ENCODE results near the gene SCARB1. TPM values are rescaled to one million over a fixed set of nuclear protein-coding genes. Genes with fewer than 3 reads are reported as not detected.

SCARB1 gene
- total and polyA plus RNA-seq, 9 donors: 7.3 to 35.5 (median 25.7) TPM

DNA sequence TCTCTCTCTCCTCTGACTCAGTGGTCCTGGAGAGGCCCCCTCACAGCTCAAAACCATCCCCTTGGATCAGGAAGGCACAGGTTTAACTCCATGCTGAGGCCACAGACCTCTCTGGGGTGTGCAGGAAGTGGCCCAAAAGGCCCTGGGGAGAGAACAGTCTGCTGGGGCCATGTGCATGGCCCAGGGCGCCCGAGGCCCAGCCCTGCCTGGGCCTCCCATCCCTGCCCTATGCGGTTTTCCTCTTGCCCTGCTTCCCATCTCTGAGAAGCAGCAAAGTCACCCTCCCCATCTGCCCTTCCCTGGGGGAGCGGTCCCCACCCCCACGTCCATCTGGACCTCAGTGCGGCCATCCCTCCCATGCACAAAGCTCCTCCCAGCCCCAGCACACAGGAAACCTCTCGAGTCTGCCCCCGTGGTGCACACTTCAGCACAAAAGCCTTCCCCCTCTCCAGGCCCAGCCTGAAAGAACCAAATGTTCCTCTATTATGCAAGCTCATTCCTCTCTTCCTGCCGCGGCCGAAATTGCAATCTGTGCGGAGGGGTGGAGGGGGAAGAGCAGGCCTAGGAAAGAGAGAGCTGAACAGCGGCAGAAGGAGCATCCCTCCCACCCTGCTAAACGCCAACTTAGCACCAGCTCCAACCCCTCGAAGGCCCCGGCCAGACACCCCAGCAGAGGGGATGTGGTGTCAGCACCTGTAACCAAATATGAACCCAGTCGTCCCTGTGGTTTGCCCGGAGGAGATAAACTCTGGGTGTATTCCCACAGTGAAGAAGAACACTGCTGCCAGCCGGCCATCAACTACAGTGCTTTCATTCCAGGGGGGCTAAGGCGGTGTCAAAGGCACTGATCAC is 108.5 kb downstream of the SCARB1 start:
- Histone ChIP-seq H3K4me3 (ENCODE audit: low read length) (no peak overlapping the region), H3K9me3 (replicated peaks; ENCODE audit: control insufficient read depth, low read depth, low read length) (peaks cover 8% of the 10 kb centered on the region), H3K27ac (ENCODE audit: low read length) (peak overlapping the region; percentile 54), H3K4me1 (ENCODE audit: control insufficient read depth, insufficient read depth, low read length) (peaks cover 60% of the 10 kb centered on the region), H3K27me3 (ENCODE audit: control insufficient read depth, insufficient read depth, low read length) (no peaks in the 10 kb centered on the region), H3K36me3 (ENCODE audit: control insufficient read depth, insufficient read depth, low read length) (no peaks in the 10 kb centered on the region)
- WGBS (ENCODE audit: insufficient coverage): 32% methylated on average over 11 of the region's 20 CpGs
- DNase-seq: peak; percentile 93

DNA sequence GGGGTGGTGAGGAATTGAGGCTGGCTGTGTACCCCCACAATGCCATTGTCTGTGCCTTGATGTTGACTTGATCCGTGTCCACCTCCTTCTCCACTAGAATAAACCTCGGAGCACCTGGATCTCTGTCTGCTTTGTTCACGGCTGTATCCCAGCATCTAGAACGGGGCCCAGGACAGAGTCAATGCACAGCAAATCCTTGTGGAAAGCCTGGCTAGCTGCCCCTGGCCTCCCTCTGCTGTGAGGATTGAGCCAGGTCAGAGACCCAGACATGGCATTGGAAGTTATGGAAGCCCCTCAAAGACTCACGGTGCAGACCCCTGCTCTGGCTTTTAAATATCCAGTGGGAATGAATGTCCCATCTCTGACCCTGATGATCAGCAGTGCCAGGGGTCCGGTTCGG is 109.2 kb downstream of the SCARB1 start:
- Histone ChIP-seq H3K27ac (ENCODE audit: low read length) (peak overlapping the region; percentile 48), H3K27me3 (ENCODE audit: control insufficient read depth, insufficient read depth, low read length) (no peaks in the 10 kb centered on the region), H3K4me3 (ENCODE audit: low read length) (no peak overlapping the region), H3K36me3 (ENCODE audit: control insufficient read depth, insufficient read depth, low read length) (no peaks in the 10 kb centered on the region), H3K4me1 (ENCODE audit: control insufficient read depth, insufficient read depth, low read length) (peaks cover 54% of the 10 kb centered on the region), H3K9me3 (replicated peaks; ENCODE audit: control insufficient read depth, low read depth, low read length) (peaks cover 8% of the 10 kb centered on the region)
- no peak for DNase-seq
- WGBS (ENCODE audit: insufficient coverage): 78% methylated on average over 5 of the region's 7 CpGs

DNA sequence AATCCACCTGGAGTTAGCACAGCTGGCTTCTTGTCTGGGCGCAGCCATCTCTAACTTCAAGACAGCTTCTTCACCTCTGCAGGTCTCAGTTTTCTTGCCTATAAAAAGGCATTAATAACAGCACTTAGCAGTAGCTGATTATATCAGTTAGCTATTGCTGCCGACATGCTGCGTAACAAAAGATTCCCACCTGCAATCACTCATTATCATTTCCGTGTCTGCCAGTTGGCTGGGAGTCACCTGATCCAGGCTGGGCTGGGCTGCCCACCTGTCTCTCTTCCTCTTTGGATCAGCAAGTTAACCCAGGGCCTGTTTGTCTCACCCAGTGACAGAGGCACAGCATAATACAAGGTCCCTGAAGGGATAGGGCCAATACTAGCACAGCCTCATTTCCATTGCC is 109.7 kb downstream of the SCARB1 start:
- peaks cover 50% of the 10 kb centered on the region for H3K4me1 ChIP-seq (ENCODE audit: control insufficient read depth, insufficient read depth, low read length)
- H3K27ac ChIP-seq (ENCODE audit: low read length): no peak overlapping the region
- WGBS (ENCODE audit: insufficient coverage): 93% methylated on average over 3 of the region's 4 CpGs
- H3K4me3 ChIP-seq (ENCODE audit: low read length): no peak overlapping the region
- peaks cover 8% of the 10 kb centered on the region for H3K9me3 ChIP-seq (replicated peaks; ENCODE audit: control insufficient read depth, low read depth, low read length)
- no peak for DNase-seq
- no peaks in the 10 kb centered on the region for H3K27me3 ChIP-seq (ENCODE audit: control insufficient read depth, insufficient read depth, low read length)
- H3K36me3 ChIP-seq (ENCODE audit: control insufficient read depth, insufficient read depth, low read length): no peaks in the 10 kb centered on the region

DNA sequence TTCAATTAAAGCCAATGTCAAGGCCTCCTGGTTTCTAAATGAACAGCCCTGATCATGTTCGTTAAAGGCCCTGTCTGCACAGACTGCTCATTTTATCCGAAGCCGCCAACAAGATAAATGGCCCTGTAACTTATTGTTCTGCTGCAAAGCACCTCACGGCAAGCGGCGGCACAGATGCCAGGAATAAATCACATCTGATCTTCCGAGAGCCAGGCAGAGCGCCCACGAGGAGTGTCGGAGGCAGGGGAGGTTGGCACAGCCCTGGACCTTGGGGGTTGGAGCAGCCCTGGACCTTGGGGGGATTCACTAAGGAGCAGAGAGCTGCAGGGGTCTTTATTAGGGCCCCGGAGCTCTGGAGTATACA is 110.5 kb downstream of the SCARB1 start:
- no peaks in the 10 kb centered on the region for H3K36me3 ChIP-seq (ENCODE audit: control insufficient read depth, insufficient read depth, low read length)
- DNase-seq: no peak
- WGBS (ENCODE audit: insufficient coverage): 82% methylated on average over 3 of the region's 11 CpGs
- no peak overlapping the region for H3K27ac ChIP-seq (ENCODE audit: low read length)
- H3K4me1 ChIP-seq (ENCODE audit: control insufficient read depth, insufficient read depth, low read length): peaks cover 42% of the 10 kb centered on the region
- H3K4me3 ChIP-seq (ENCODE audit: low read length): no peak overlapping the region
- H3K9me3 ChIP-seq (replicated peaks; ENCODE audit: control insufficient read depth, low read depth, low read length): peaks cover 8% of the 10 kb centered on the region
- H3K27me3 ChIP-seq (ENCODE audit: control insufficient read depth, insufficient read depth, low read length): no peaks in the 10 kb centered on the region

DNA sequence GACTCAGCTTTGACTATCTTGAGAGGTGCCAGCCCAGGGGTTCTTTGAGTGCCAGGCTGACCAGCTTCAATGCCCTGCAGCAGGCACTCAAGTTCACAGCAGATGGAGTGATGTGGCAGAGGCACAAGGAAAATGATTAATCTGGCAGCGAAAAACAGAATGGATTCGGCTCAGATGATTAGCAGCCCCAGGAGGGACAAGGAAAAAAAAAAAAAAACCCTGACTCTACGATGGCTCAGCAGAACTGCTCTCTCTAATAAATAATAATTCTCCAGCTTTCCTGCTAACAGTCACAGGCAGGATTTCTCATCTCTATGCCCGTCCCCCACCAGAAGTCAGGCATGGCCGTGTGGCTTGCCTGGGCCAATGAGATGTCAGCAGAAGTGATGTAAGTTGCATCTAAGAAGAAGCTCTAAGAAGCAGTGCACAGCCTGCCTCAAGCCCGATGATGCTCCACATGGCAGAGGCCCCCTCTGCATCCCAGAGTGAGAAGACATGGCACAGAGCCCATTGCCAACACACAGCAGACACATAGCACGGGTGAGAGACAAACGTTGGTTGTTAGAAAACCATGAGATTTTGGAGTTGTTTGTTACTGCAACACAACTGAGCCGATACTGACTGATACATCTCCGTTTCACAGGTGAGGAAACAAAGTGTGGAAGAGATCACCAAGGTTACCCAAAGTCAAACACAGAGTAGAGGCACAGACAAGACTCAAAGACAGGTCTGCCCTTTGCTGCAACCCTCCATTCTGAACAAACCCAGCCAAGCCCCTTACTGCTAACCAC is 111.0 kb downstream of the SCARB1 start:
- H3K27ac ChIP-seq (ENCODE audit: low read length): no peak overlapping the region

DNA sequence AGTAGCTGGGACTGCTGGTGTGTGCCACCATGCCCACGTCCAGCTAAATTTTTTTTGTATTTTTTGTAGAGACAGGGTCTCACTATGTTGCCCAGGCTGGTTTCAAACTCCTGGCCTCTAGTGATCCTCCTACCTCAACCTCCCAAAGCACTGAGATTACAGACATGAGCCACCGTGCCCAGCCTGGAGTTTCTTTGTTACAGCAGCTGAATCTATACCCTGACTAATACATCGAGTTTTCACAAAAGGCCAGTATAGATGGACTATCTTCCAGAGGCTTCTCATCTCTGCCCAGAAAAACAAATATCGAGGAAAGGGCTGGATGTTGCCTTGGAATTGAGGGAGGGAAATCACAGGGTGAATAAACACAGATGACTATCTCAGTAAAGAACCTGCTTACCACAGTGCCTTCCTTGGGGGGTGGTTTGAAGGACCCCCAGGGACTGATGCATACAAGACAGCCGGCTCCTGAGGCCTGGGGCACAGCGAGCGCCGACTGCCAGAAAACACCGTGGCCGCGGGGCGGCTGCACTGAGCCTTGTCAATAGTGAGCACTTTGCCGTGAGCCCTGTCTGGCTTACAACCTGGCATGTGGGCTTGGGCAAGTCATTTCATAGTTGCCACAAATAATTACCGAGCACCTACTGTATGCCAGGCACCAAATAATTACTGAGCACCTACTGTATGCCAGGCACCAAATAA is 111.9 kb downstream of the SCARB1 start:
- Histone ChIP-seq H3K27me3 (ENCODE audit: control insufficient read depth, insufficient read depth, low read length) (no peaks in the 10 kb centered on the region), H3K4me1 (ENCODE audit: control insufficient read depth, insufficient read depth, low read length) (peaks cover 42% of the 10 kb centered on the region), H3K9me3 (replicated peaks; ENCODE audit: control insufficient read depth, low read depth, low read length) (peaks cover 5% of the 10 kb centered on the region), H3K27ac (ENCODE audit: low read length) (no peak overlapping the region), H3K4me3 (ENCODE audit: low read length) (no peak overlapping the region), H3K36me3 (ENCODE audit: control insufficient read depth, insufficient read depth, low read length) (no peaks in the 10 kb centered on the region)
- 94% methylated on average over 11 of the region's 14 CpGs for WGBS (ENCODE audit: insufficient coverage)
- DNase-seq: no peak

More for the DNA sequence above, 111.0 kb downstream of the SCARB1 start:
- H3K9me3 ChIP-seq (replicated peaks; ENCODE audit: control insufficient read depth, low read depth, low read length): peaks cover 8% of the 10 kb centered on the region
- H3K4me3 ChIP-seq (ENCODE audit: low read length): no peak overlapping the region
- H3K4me1 ChIP-seq (ENCODE audit: control insufficient read depth, insufficient read depth, low read length): peaks cover 36% of the 10 kb centered on the region
- no peak for DNase-seq
- 30% methylated on average over 2 of the region's 10 CpGs for WGBS (ENCODE audit: insufficient coverage)
- H3K36me3 ChIP-seq (ENCODE audit: control insufficient read depth, insufficient read depth, low read length): no peaks in the 10 kb centered on the region
- no peaks in the 10 kb centered on the region for H3K27me3 ChIP-seq (ENCODE audit: control insufficient read depth, insufficient read depth, low read length)

DNA sequence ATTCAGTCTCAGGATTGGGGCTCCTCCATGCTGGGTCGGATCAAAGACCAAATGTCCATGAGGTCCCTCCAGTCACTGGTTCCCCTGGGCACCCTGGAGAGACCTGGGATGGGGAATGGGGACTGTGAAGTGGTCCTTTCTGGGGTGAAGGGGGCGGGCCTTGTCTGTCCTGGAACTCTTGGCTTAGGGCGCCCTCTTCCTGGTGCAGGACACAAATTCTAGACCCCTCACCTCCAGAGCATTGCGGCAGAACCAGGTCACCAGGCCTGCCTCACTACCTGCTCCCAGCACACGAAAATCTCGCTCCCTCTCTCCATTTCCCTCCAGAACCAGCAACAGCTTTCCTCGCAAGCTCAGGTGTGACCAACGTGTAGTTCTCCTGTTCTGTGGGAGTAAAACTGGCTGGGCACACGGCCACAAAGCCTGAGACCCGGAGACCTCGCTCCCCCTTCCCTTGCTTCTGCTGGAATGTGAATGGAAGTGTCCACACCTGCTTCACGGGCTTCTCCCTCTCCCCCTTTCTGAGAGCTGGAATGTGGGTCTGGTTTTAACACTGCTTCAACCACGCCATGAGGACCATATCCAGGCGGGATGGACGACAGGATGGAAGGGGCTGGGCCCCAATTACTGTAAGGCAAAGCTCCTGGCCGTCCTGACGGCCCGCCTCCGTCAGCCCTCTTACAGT is 112.7 kb downstream of the SCARB1 start:
- 43% methylated on average over 13 of the region's 19 CpGs for WGBS (ENCODE audit: insufficient coverage)
- Histone ChIP-seq H3K4me1 (ENCODE audit: control insufficient read depth, insufficient read depth, low read length) (peaks cover 50% of the 10 kb centered on the region), H3K27me3 (ENCODE audit: control insufficient read depth, insufficient read depth, low read length) (no peaks in the 10 kb centered on the region), H3K4me3 (ENCODE audit: low read length) (no peak overlapping the region), H3K9me3 (replicated peaks; ENCODE audit: control insufficient read depth, low read depth, low read length) (peaks cover 5% of the 10 kb centered on the region), H3K27ac (ENCODE audit: low read length) (peak overlapping the region; percentile 4), H3K36me3 (ENCODE audit: control insufficient read depth, insufficient read depth, low read length) (no peaks in the 10 kb centered on the region)
- peak; percentile 62 for DNase-seq

DNA sequence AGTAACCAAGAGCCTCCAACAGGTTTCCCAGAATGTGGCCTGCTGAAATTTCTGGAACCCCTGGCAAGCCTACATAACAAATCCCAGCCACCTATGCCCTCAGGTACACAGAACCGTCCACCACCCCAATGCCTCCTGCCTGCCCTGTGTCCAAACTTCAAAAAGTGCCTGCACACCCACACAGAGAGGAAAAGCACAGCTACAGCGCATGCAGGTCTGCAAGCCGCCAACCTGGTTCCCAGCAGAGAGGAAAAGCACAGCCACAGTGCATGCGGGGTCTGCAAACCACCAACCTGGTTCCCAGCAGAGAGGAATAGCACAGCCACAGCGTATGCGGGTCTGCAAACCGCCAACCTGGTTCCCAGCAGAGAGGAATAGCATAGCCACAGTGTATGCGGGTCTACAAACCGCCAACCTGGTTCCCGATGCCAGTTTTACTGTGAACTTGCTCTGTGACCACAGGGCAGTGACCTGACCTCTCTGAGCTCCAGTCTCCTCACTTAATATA is 113.5 kb downstream of the SCARB1 start:
- H3K36me3 ChIP-seq (ENCODE audit: control insufficient read depth, insufficient read depth, low read length): no peaks in the 10 kb centered on the region
- H3K27me3 ChIP-seq (ENCODE audit: control insufficient read depth, insufficient read depth, low read length): no peaks in the 10 kb centered on the region
- H3K4me1 ChIP-seq (ENCODE audit: control insufficient read depth, insufficient read depth, low read length): peaks cover 52% of the 10 kb centered on the region
- H3K27ac ChIP-seq (ENCODE audit: low read length): no peak overlapping the region
- H3K4me3 ChIP-seq (ENCODE audit: low read length): no peak overlapping the region
- no peak for DNase-seq
- 74% methylated on average over 10 of the region's 10 CpGs for whole genome bisulfite sequencing (ENCODE audit: insufficient coverage)
- H3K9me3 ChIP-seq (replicated peaks; ENCODE audit: control insufficient read depth, low read depth, low read length): peaks cover 5% of the 10 kb centered on the region

DNA sequence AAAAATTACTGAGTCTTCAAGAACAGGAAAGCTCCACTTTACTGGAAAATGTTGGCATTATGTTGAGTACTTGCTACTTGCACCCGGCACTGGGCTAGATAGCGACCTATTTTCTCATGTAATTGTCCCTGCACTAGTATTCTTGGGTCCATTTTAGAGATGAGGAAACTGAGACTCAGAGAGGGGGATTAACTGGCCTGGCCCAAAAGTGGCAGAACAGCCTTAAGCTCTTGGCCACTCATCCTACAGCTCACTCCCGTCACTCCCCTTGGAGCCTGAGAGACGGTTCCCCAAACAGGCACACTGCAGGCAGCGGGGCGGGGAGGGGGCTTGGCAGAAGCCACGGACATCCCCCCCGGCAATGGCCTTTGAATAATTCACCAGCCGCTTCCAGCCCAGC is 113.9 kb downstream of the SCARB1 start:
- Histone ChIP-seq H3K4me1 (ENCODE audit: control insufficient read depth, insufficient read depth, low read length) (peaks cover 51% of the 10 kb centered on the region), H3K9me3 (replicated peaks; ENCODE audit: control insufficient read depth, low read depth, low read length) (peaks cover 5% of the 10 kb centered on the region), H3K27me3 (ENCODE audit: control insufficient read depth, insufficient read depth, low read length) (no peaks in the 10 kb centered on the region), H3K36me3 (ENCODE audit: control insufficient read depth, insufficient read depth, low read length) (no peaks in the 10 kb centered on the region), H3K4me3 (ENCODE audit: low read length) (no peak overlapping the region), H3K27ac (ENCODE audit: low read length) (no peak overlapping the region)
- 83% methylated on average over 2 of the region's 9 CpGs for WGBS (ENCODE audit: insufficient coverage)
- no peak for DNase-seq

Data from muscle of leg (tissue), 11 donors.